Sigmoid colon (tissue), 4 donors: ENCODE measurements around the gene DAAM1.

ENCODE experiments used
- EP300 ChIP-seq, 4 donors: sonication (generic); formaldehyde crosslinking; IDR thresholded peaks; one replicate each; pipeline ENCODE4 v1.6.1; 2017; ENCODE audit warnings: antibody characterized with exemption in 4 of 4
- POLR2AphosphoS5 ChIP-seq, 4 donors: sonication (generic); formaldehyde crosslinking; IDR thresholded peaks; one replicate each; pipeline ENCODE4 v1.6.1; 2017; ENCODE audit warnings: antibody characterized with exemption in 4 of 4
- TF ChIP-seq, protein P1 (sequence below), 4 experiments: fragments of 450-650 bp in 3 of 4; fragments of 200-600 bp in 1 of 4; IDR thresholded peaks; one replicate each; pipeline ENCODE4 v1.5.1; 2016 to 2019; ENCODE audit warnings: antibody characterized with exemption in 4 of 4, mild to moderate bottlenecking in 3 of 4, moderate library complexity in 2 of 4

- TF ChIP-seq, protein P1, sequence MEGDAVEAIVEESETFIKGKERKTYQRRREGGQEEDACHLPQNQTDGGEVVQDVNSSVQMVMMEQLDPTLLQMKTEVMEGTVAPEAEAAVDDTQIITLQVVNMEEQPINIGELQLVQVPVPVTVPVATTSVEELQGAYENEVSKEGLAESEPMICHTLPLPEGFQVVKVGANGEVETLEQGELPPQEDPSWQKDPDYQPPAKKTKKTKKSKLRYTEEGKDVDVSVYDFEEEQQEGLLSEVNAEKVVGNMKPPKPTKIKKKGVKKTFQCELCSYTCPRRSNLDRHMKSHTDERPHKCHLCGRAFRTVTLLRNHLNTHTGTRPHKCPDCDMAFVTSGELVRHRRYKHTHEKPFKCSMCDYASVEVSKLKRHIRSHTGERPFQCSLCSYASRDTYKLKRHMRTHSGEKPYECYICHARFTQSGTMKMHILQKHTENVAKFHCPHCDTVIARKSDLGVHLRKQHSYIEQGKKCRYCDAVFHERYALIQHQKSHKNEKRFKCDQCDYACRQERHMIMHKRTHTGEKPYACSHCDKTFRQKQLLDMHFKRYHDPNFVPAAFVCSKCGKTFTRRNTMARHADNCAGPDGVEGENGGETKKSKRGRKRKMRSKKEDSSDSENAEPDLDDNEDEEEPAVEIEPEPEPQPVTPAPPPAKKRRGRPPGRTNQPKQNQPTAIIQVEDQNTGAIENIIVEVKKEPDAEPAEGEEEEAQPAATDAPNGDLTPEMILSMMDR (IDR thresholded peaks at IDR 0.05) = no peak
- no peak for TF ChIP-seq POLR2AphosphoS5 (IDR thresholded peaks at IDR 0.05)
- TF ChIP-seq EP300 (IDR thresholded peaks at IDR 0.05) = no peak
These were observed 536 bp upstream of the DAAM1 start for GRCh38 chr14:59187802-59188460.
